Activated CD4-positive, alpha-beta T cell treated with anti-CD3 and anti-CD28 coated beads, Interleukin-2, Interleukin-6, amounts not matched to agents 100 ng/mL and 50 ng/mL, durations not matched to agents 16 hours and 8 hours (primary cell): ENCODE data around the gene TICAM2.
A peak's percentile ranks its signal among the peaks of the same experiment; 100 is the strongest.

Experiments
- DNase-seq: peaks from one replicate; pipeline ENCODE4 v3.0.0-alpha.2; 2020

TICAM2 gene

DNA sequence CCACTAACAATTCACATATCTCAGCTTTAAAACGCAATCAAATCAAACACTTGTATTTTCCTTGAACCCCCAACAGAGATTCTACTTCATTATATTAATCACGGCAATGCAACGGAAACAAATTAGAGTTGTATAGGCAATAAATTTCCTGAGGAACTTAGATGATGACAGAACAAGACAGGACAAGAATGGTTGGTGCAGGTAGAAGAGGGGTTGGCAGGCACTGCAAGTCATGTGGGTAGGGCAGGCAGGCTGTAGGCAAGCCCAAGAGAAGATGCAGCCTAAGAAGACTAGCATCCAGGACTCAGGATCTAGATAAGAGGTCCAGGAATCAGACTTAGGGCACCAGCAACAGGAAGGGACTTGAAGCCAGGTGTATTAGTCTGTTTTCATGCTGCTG, 41.1 kb downstream of the TICAM2 start:
- no peak for DNase-seq

DNA sequence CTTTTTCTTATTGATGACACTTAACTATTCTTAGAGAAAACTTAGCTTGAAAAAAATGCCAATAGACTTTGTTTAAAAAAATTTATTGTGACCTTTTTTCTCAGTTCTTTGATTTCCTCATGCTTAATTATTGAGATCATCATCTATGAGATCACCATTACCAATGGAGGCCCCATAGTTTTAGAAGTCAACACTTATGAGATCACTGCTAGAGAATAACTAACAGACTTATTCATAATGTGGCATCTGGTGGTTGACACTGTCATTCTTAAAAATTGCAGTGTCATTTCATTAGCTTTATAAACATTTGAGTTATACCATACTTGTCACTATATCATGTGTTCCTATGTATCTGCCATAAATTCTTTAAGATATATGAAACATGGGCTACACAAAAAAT, 42.8 kb downstream of the TICAM2 start:
- no peak for DNase-seq

DNA sequence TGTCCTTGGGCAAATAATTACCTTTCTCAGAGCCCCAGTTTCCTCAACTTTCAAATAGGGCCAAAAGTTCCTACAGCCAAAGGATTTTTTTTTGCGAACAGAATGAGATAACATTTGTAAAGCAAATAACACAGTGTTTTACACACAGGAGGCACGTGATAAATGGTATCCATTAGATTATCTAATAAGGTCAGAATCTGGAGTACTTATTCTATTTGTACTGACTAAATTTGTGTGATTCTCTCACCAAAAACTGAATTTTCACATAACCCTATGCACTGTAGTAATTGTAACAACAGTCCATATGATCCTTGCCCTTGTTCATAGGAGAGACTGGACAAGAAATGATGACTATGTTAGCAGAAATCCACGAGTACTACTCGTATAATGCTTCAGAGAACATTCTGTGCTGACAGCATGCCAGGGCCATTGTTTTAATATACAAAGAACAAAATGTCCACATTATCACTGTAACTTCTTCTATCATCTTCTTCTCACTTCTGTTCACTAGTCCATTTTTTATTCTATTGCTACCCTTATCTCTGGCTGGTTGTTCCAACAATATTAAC, 43.8 kb downstream of the TICAM2 start:
- DNase-seq: no peak

DNA sequence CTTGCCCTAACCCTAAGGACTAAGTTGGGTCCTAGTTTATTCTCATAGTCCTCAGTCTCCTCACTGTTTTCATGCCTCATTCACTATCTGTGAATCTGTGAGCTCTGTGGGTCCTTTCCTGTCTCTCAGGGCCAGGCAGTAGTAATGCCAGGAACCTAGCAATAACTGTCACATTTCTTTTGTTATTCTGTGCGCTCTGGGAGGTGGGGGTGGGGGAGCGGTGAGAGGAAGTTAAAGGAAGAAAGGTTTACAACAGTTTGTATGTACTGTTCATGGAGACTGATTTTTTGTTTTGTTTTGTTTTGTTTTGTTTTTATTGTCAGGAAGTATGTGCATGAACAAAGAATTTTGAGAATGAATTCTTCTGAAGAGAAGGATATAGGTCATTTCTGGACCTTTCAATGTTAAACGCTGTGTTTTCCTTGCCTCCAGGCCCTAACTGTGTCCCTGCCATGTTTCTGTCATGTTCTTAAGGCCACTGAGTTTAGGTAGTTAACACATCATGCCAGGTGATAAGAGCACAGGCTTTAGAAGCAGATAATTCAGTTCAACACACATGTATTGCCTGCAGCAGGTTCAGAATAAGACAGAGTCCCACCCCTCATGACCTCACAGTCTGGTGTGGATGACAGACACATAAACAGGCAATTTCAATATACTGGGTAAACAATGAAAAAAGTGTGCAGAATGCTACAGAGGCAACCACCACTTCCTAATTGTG, 44.5 kb downstream of the TICAM2 start:
- DNase-seq: no peak

DNA sequence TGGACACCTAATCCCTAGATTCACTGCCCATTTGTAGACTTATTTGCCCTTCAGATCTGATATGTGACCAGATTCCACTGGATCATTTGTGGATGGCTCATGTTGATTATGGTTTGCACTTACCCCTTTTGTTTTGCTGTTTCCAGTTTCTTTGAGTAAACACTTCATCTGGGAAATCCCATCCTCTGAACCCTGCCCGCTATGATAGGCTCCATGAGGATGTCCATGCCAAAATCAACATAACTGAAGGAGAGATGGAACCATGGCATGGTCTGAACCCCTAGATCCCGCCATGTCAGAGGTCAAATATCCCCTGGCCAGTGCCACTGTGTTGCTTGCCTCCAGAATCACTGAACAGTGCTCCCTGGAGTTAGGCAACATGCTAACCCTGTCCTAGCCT, 46.0 kb downstream of the TICAM2 start:
- DNase-seq: no peak

DNA sequence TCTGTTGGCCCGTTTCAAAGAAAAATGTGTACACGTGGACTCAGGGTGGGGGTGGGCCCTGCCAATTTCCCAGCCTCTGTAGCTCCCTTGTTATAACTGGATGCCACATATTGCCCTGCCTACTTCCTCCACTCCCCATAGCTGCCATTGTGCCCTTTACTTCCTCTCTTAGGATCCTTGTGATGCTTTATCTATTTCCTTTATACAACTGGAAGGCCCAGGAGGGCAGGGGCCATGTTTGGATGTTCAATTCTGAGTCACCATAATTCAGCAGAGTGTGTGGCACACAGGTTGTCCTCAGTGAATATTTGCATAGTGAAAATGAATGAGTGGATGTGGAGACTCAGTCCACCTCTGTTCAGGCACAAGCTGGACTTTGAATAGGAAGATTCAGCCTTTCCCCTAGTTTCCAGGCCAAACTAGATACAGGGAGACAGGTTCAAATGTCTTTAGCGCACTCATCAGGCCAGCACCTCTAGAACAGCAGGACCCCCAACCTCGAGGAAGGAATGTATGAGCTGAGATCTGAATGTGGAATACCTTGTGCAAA, 47.1 kb downstream of the TICAM2 start:
- no peak for DNase-seq

DNA sequence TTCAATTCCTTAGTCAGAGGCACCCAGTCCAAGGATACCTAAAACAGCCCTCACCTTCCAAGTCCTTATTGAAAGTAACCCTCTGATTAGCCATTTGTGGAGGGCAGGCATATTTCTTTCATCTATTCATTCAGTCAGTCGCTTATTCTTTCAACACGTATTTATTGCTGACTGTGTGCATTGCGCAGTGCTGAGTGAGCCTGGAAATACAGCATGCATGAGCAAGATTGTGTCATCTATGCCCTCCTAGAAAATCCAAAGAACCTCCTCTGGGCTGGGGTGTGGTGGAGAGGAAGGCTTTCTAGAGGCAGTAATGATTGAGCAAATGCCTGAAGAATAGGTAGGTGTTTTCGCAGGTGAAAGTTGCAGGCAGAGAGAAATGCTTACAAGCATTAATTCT, 49.2 kb downstream of the TICAM2 start:
- DNase-seq: no peak

DNA sequence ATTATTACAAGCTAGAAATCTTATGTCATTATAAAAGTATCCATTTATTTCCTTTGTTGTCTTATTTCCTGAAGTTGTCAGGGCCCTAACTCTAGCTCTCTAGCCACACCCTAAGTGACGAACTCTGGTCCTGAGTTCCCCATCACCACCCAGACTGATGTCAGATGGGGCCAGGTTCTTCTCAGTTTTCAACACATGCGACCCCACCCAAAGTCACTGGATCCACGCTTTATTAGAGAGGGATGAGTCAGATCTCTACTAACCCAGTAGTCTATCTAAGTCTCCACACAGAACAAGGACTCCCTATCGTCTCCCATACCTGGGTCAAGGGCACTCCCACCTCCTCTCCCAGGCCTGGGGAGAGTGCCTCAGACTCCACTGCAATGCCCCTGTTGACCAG, 50.9 kb downstream of the TICAM2 start:
- DNase-seq: no peak

DNA sequence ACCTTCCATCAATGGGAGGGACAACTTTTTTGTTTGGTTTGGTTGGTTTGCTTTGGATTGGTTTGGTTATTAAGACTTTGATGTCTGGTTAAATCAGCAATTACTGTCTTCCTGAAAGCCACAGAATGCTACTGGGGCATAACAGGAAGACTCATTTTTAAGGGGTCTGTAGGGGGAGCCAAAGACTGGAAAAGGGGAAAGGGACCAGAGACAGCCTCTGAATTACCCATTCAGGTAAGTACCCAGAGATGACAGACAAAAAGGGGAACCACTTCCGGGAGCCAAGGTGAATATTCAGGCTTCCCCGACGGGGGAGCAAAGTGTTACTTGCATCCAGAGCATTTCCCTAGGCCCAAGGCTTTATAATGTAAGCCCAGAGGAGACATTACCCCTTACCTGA, 53.1 kb downstream of the TICAM2 start:
- peak; percentile 20 for DNase-seq

DNA sequence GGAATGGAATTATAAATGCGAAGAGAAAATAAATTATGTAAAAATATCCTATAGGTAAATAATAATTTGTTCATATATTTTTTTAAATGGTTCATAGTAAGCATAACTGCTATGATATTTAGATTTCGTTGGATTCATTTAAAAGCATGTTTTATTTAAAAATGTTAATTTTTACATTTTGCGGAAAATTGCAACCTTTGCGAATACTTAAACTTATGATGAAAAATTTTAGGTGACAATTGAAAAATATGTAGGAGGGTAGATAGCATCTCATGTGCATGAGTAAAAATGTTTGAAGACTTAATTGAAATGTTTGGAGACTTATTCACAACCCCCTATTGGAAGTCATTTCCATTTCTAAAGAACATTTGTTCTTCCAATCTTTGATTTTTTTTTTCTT, 53.6 kb downstream of the TICAM2 start:
- no peak for DNase-seq

DNA sequence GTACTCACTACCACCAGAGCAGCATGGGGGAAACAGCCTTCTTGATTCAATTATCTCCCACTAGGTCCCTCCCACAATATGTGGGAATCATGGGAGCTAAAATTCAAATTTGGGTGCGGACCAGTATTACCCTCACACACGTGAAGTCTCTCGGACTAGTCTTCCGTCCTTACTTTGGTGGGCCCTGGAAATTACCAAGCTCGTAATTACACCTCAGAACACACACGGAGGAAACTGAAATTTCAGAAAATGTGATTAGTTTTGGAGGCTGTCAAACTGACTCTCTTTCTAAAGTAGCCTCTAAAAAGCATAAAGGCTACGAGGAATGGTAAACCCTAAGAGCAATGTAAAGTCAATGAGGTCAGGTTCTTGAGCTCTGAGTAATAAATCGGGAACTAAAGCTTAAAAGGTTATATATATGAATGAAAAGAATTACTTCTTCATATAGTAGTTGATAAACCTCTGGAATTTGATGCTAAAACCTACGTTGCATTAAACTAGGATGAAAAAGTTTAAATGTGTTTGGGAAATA, 56.9 kb downstream of the TICAM2 start:
- no peak for DNase-seq

DNA sequence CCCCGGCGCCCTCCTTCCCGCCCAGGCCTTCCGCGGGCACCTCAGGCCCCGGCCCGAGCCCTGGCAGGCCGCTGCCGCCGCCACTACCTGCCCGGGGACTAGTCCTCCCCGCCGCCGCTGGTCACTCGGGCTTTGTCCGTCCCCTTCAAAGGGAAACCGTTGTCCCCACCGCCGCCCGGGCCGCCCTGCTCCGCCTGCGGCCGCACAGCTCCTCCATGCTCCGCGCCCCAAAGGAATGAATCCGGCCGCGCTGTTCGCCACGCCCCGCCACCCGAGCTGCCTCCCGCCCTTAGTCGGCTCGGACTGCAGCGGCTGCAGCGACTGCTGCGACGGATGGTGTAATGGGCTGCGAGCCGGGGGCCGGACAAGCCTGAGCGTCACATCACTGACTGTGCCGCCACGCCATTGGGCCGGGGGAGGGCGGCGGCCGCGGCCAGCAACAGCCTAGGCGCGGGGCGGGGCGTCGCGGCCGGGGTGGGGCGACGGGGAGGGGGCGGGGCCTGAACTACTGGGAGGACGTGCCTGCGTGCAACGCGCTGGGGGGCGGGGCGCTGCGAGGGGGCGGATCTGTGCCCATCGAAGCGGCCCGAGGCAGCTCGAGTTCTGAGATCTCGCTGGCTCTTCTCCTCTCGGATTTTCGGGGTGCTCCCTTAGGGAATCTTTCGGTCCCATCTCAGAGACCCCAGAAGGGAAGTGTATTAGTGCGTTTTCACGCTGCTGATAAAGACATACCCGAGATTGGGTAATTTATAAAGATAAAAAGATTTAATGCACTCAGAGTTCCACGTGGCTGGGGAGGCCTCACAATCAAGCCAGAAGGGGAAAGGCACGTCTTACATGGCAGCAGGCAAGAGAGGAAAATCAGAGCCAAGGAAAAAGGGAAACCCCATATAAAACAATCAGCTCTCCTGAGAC, 57.6 kb downstream of the TICAM2 start, which contains the start of gene FEM1C:
FEM1C (minus strand) TSS at position 340 of the 915 bp plus-strand sequence. CDS start 1,282 bp downstream, outside the sequence.
- DNase-seq: peak; percentile 98

DNA sequence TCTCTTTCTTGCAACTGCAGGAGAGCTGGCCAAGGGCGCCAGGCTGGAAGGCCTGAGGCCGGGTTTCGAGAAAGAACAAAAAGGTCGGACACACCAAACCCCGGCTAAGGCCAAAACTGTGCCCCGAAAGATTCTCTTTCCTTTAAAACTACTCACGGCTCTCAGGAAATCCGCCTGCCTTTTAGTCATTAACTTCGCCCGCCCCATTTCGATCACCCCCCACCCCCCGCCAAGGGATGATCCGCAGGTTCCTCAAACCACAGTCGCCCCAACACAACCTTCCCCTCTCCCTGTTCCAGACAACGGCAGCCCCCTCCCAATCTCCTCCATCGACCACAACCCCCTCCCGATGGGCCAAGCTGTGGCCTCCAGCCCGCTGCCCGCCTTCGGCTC, 58.2 kb downstream of the TICAM2 start:
- peak; percentile 56 for DNase-seq

DNA sequence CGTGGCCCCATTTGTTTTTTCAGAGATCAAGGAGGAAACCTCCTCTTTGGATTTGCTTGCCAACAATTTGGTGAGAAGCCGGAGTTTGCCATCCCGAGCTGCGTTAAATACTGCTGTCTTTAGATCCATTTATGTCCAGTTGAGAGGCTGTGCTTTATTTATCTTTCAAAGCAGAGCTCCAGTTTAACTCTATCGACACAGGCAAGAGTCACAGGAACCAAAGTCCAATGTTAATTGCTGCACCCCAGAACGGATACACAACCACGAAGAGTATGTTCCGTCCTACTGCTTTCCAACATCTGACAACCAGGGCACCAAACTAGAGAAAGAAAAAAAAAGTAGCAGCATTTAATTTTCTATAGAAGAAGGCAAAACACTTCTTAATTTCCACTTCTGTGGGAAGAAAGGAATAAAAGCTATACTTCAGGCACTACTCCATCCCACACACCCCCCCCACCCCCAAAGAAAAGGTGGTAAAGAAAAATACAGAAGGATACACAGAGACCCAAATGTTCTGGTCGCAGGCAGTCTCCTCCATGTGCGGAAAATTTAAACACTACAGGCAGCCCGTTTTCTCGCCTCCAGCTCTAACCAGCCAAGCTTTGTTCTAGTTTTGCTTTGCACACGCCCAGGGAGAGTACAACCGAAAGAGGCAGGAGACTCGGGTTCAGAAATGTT, 58.8 kb downstream of the TICAM2 start:
- no peak for DNase-seq

DNA sequence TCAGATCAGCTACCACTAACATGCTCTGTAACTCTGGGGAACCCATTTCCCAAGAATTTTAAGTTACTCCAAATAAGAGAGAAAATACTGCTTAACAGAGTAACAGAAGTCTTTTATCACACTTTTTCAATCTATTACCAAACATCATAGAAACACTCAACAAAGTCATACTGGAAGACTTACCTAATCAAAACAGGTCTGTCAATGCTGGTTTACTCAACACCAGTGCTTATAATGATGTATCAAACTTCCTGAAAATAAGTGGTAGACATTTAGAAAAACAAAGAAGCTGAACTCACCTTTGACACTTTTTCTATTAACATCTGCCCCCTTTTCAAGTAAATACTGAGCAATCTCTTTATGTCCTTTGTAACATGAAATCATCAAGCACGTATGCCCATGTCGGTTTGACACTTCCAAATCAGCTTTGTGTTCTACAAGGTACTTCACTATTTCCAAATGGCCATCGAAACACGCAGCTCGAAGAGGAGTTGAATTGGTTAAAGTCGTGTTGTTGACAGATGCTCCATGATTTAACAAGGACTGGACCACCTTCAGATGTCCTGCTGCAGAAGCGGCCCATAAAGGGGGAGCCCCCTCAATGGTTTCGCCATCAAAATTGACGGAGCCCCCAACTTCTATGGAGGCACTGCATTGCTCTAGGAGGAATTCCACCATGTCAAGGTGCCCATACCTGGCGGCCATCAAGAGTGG, 59.5 kb downstream of the TICAM2 start:
- no peak for DNase-seq

DNA sequence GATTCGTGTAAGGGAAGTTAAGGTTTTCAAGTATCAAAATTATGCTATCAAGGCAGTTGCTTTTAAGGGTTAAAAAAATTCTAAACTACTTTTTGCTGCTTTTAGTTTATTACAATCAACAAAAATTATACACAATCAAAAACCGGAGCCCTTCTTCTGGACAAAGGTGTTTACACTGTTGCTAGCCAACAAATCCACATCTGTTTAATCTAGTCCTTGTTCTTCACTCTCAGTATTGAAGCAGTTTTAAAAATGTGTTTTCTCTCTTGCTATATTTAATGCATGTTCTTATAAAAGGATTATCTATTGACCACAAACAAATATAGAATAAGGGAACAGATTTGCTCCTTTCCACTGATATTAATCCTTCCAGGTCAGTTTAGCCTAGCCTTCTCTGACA, 60.2 kb downstream of the TICAM2 start:
- no peak for DNase-seq

DNA sequence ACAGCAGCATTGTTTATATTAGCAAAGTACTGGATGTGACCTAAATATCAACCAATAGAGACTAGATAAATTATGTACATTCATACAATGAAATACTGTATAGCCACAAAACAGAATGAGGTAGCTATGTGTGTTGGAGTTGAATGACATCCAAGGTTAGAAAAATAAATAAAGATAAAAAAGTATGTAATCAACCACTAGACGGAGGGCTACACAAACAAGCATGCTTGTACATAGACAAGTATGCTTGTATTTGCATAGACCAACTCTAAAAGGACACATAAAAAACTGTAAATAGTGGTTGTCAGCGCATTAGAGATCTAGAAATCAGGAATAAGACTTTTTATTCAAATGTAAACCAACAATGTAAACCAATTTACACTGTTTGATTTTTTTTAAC, 60.7 kb downstream of the TICAM2 start:
- no peak for DNase-seq

DNA sequence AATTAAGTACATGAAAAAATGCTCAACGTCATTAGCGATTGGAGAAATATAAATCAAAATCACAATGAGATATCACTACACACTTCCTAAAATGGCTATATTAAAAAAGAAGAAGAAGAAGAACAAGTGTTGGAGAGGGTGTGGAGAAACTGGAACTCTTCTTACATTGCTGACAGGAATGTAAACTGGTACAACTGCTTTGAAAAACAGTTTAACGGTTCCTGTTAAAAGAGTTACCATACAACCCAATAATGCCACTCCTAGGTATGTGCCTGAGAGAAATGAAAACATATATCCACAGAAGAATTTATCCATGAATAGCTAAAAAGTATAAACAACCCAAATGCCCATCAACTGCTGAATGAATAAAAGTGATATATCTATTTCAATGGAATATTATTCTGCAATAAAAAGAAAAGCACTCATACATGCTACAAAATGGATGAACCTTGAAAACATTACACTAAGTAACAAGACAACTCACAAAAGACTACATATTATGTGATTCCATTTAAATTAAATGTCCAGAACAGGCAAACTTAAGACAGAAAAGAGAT, 66.7 kb downstream of the TICAM2 start:
- DNase-seq: no peak

DNA sequence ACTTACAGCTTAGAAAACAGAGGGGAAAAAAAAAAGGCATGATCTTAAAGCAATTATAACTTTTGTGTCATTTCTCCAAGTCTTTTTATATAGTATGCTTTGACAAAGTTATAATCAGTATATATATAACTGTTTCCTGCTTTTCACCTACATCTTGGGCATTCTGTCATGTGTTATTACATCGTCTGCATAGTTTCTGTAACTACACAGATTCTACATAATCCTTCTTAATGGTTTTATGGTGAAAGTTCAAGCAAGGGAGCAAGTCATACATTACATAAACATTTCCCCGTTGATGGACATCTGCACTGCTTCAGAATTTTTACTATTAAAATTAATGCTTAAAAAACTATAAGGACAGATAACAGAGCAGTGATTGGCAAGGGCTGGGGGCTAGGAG, 69.8 kb downstream of the TICAM2 start:
- DNase-seq: no peak

DNA sequence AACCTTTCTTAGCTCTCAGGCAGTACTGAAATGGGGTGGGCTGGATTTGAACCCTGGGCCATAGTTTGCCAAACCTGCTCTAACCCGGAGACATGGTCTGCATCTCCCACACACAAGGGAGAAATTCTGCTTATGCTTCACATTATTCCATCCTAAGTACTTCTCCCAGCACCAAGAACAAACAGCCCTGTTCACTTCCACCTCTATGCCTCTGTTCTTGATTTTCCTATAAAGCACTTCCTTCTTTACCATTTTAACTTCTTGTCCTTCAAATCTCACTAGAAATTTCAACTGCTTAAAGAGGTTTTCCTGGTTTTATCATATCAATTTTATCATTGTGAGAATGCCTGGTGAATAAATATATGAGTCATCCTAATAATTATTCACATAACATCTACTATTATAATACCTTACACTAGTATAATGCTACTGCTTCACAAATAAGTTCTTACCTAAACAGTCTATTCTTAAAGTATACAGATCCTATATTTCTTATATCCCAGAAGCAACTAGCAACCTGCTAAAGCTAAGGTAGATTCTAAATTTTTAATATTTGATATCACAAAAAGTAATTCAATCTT, 70.4 kb downstream of the TICAM2 start:
- DNase-seq: no peak

DNA sequence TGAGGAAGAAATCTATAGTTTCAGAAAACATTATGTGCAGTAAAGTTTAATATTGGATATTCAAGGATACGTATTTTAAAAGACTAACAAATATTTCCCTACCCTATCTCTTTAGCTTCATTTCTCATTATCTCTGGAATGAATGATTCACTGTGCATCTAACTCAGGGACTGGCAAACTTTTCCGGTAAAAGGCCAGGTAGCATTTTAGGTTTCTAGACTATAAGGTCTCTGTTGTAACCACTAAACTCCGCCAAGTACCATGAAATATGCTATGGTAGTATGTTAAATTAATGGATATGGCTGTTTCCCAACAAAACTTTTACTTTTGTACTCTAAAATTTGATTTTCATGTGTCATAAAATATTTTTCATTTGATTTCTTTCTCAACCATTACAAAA, 70.9 kb downstream of the TICAM2 start:
- no peak for DNase-seq
